SU-DHL-6 (cell line): Measurements from ENCODE around the gene CSPG4.
"Not testable (repeated sequence)": the region's sequence is repeated elsewhere in the genome, so short reads cannot be mapped to it uniquely, and the experiment has no call there.

Experiments used
- H2AFZ ChIP-seq: fragments of 200-600 bp; sonication (generic); 2 replicates; pipeline ENCODE4 v1.6.1; 2014; ENCODE audit warnings: low read depth, mild to moderate bottlenecking, moderate library complexity, mixed read lengths, antibody characterized with exemption, low read length; ENCODE audit not compliant: severe bottlenecking
- H3F3A ChIP-seq: fragments of 200-600 bp; shearing (Covaris generic); 2 replicates; pipeline ENCODE4 v1.6.0; 2016; ENCODE audit warnings: antibody characterized with exemption, mild to moderate bottlenecking; ENCODE audit not compliant: insufficient read depth
- H3K27ac ChIP-seq: fragments of 200-600 bp; sonication (generic); 2 replicates; pipeline ENCODE4 v1.5.1; 2016; ENCODE audit warnings: low read depth, mild to moderate bottlenecking, low read length, moderate library complexity, mixed read lengths
- H3K27me3 ChIP-seq: fragments of 200-600 bp; sonication (generic), shearing (Covaris generic); 2 replicates; pipeline ENCODE4 v1.6.0; 2014; ENCODE audit warnings: mild to moderate bottlenecking, low read length
- H3K36me3 ChIP-seq: fragments of 200-600 bp; sonication (generic); 2 replicates; pipeline ENCODE4 v1.6.1; 2014; ENCODE audit warnings: mild to moderate bottlenecking, low read length, mixed read lengths
- H3K4me2 ChIP-seq: fragments of 300-600, 200-600 bp; shearing (Covaris generic), sonication (generic); 2 replicates; pipeline ENCODE4 v1.6.0; 2014; ENCODE audit warnings: low read length, low read depth, mild to moderate bottlenecking; ENCODE audit not compliant: poor library complexity, severe bottlenecking
- H3K4me3 ChIP-seq: fragments of 200-600 bp; sonication (generic); 2 replicates; pipeline ENCODE4 v1.5.1; 2014; ENCODE audit warnings: antibody characterized with exemption, low read length, mild to moderate bottlenecking, mixed read lengths; ENCODE audit not compliant: insufficient read depth, poor library complexity, severe bottlenecking
- H3K79me2 ChIP-seq: fragments of 200-600 bp; sonication (generic); 2 replicates; pipeline ENCODE4 v1.6.1; 2014; ENCODE audit warnings: mild to moderate bottlenecking, low read length, moderate library complexity; ENCODE audit not compliant: insufficient read depth
- H3K9ac ChIP-seq: fragments of 200-600 bp; sonication (generic); 2 replicates; pipeline ENCODE4 v1.7.0; 2014; ENCODE audit warnings: mild to moderate bottlenecking, low read length
- H3K9me2 ChIP-seq: fragments of 200-600 bp; sonication (generic); replicated peaks from 2 replicates; pipeline ENCODE4 v1.6.1; 2014; ENCODE audit warnings: low read length; ENCODE audit not compliant: insufficient read depth
- H3K9me3 ChIP-seq: fragments of 200-600 bp; sonication (generic); 2 replicates; pipeline ENCODE4 v1.6.1; 2014; ENCODE audit warnings: low read length, mixed read lengths; ENCODE audit not compliant: insufficient read depth
- H4K20me1 ChIP-seq: fragments of 200-600 bp; sonication (generic); 2 replicates; pipeline ENCODE4 v1.6.1; 2014; ENCODE audit warnings: low read depth, mild to moderate bottlenecking, antibody characterized with exemption, low read length, moderate library complexity, mixed read lengths
- EZH2phosphoT487 ChIP-seq: fragments of 200-600 bp; sonication (generic), shearing (Covaris generic); conservative IDR thresholded peaks from 2 replicates; pipeline ENCODE4 v1.6.1; 2018; ENCODE audit warnings: mild to moderate bottlenecking, antibody characterized with exemption, low read length, moderate library complexity, mixed read lengths
- TF ChIP-seq, protein P1 (sequence below): fragments of 200-600 bp; sonication (generic); IDR thresholded peaks from one replicate; pipeline ENCODE4 v1.5.1; 2017; ENCODE audit warnings: antibody characterized with exemption, mild to moderate bottlenecking, low read length, moderate library complexity; ENCODE audit not compliant: insufficient read depth, poor library complexity, severe bottlenecking

CSPG4 gene

DNA sequence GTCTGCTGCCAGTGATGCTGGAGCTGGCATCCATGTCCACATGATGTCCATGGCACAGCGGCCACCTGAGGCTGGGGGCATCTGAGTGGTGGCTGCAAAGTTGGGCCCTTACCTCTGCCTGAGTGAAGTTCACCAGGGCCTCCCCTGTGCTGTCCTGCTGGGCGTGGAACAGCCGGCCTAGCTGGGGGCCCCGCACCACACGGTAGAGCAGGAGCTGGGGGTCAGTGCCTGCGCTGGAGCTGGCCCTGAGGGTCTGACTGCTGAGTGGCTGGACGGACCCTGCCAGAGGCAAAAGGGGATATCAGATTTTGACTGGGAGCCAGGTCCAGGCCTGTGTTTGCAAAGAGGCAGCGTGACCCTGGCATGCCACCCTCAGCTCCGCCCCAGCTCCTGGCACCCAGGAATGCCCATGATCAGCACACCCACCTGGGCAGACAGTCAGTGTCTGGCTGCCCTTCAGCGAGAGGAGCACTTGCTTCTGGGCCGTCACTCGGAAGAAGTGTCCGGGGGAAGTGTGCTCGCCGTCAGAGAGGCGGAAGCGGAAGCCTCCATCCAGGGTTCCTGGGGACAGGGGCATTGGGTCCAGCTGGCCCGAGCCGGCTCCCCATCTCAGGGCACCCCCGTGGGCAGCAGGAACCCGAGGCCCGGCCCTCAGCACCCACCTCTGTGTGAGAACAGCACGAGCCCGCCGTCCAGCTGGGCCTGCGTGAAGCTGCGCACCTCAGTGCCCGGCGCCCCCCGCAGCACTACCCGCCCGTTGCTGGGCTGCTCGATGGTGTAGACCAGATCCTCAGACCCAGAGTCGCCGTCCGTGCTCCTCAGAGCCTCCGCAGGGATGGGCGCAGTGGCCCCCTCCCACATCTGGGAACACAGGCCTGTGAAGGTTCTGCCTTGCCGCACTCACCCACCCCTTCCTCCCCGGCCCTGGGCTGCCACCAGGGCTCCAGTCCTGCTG is 30.2 kb downstream of the CSPG4 start:
- no peaks in the 10 kb centered on the region for H4K20me1 ChIP-seq
- H3K27me3 ChIP-seq: no peaks in the 10 kb centered on the region
- H3K4me3 ChIP-seq: no peak overlapping the region
- H3K9me2 ChIP-seq: no peaks in the 10 kb centered on the region
- H3K9ac ChIP-seq: no peak overlapping the region
- H3F3A ChIP-seq: no peaks in the 10 kb centered on the region
- H3K4me2 ChIP-seq: no peak overlapping the region
- no peaks in the 10 kb centered on the region for H3K79me2 ChIP-seq
- H2AFZ ChIP-seq: no peak overlapping the region
- no peak for TF ChIP-seq EZH2phosphoT487
- TF ChIP-seq, protein P1, sequence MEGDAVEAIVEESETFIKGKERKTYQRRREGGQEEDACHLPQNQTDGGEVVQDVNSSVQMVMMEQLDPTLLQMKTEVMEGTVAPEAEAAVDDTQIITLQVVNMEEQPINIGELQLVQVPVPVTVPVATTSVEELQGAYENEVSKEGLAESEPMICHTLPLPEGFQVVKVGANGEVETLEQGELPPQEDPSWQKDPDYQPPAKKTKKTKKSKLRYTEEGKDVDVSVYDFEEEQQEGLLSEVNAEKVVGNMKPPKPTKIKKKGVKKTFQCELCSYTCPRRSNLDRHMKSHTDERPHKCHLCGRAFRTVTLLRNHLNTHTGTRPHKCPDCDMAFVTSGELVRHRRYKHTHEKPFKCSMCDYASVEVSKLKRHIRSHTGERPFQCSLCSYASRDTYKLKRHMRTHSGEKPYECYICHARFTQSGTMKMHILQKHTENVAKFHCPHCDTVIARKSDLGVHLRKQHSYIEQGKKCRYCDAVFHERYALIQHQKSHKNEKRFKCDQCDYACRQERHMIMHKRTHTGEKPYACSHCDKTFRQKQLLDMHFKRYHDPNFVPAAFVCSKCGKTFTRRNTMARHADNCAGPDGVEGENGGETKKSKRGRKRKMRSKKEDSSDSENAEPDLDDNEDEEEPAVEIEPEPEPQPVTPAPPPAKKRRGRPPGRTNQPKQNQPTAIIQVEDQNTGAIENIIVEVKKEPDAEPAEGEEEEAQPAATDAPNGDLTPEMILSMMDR: no peak
- no peak overlapping the region for H3K27ac ChIP-seq
- no peaks in the 10 kb centered on the region for H3K36me3 ChIP-seq
- no peaks in the 10 kb centered on the region for H3K9me3 ChIP-seq

DNA sequence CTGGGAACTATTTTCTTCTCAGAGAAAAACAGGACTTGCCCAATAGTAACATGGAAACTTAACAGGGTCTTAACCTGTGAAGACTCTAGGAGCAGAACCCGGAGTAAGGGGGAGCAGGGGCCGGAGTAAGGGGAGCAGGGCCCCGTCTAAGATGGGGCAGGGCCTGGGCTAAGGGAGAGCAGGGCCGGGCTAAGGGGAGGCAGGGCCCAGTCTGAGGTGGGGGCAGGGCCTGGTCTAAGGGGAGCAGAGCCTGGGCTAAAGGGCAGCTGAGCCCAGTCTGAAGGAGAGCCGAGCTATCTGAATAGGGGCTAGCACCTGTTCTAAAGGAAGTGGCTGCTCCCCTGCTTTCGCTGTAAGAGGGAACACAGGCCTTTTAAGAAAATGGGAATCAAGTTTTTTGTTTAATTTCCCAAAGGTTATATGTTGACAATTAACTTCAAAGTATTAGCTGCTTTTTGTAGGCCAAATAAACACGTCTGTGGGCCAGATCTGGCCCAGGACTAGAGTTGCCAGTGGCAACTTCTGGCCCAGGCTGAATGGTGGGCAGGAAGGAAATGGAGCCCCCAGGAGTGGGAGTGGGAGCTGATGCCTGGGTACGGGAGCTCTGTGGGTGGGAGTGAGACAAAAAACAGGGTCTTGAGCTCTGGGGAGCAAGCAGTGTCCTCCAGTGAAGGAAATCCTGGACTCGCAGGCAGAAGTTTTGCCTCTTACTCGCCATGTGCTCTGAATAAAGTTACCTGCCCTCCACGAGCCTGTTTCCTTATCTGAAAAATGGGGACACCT is 32.5 kb downstream of the CSPG4 start:
- Histone ChIP-seq H3K9me2 (no peaks in the 10 kb centered on the region), H3K27ac (no peak overlapping the region), H3K36me3 (no peaks in the 10 kb centered on the region), H4K20me1 (no peaks in the 10 kb centered on the region), H3K9me3 (no peaks in the 10 kb centered on the region), H3K4me3 (no peak overlapping the region), H3K79me2 (no peaks in the 10 kb centered on the region), H3K27me3 (no peaks in the 10 kb centered on the region), H3F3A (no peaks in the 10 kb centered on the region), H3K4me2 (no peak overlapping the region), H2AFZ (no peak overlapping the region), H3K9ac (no peak overlapping the region)
- TF ChIP-seq EZH2phosphoT487: no peak
- TF ChIP-seq, protein P1: no peak

DNA sequence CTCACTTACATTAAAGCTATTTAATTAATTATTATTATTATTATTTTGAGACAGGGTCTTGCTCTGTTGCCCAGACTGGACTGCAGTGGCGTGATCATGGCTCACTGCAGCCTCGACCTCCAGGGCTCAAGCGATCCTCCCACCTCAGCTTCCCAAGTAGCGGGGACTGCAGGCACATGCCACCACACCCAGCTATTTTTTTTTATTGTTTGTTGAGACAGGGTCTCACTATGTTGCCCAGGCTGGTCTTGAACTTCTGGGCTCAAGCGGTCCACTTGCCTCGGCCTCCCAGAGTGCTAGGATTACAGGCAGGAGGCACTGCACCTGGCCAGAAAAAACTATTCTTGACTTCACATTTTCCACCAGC is 34.3 kb downstream of the CSPG4 start:
- H3K27ac ChIP-seq, H3K9ac ChIP-seq, H4K20me1 ChIP-seq, H3K79me2 ChIP-seq, H3K9me3 ChIP-seq, H2AFZ ChIP-seq, H3K9me2 ChIP-seq, H3K36me3 ChIP-seq, H3K27me3 ChIP-seq, H3F3A ChIP-seq, H3K4me2 ChIP-seq, H3K4me3 ChIP-seq: not testable (repeated sequence)
